H1 (cell line): ENCODE results near the gene VIPR1. TPM values are rescaled to one million over a fixed set of nuclear protein-coding genes. Genes with fewer than 3 reads are reported as not detected.

Source experiments
- CTCF ChIA-PET: fragments of 300-600 bp; sonication (Branson Sonifier 250); formaldehyde crosslinking; loops from one replicate; lab custom pipeline; 2021; ENCODE audit not compliant: partially characterized antibody; lab: Charles Lee
- POLR2A ChIA-PET: fragments of 300-600 bp; sonication (Branson Sonifier 250); formaldehyde crosslinking; loops from one replicate; lab custom pipeline; 2021; ENCODE audit warnings: inconsistent platforms; ENCODE audit not compliant: partially characterized antibody; lab: Charles Lee
- DNase-seq, 2 experiments: peaks; one replicate each; pipeline versions ENCODE4 v3.0.0 to v3.0.0-alpha.2; 2010 to 2022; ENCODE audit warnings: low spot score in 2 of 2, low read depth in 1 of 2, mixed read lengths in 1 of 2
- FAIRE-seq: peaks from 2 replicates; lab custom pipeline; 2011; peaks lifted over from hg19 to GRCh38; lab: Jason Lieb, UNC
- H2AFZ ChIP-seq: 2 replicates; pipeline ENCODE4 v1.8.1; 2012; ENCODE audit warnings: low read length, inconsistent platforms
- H2AK5ac ChIP-seq: 2 replicates; pipeline ENCODE4 v1.6.1; 2013; ENCODE audit warnings: low read depth, low read length
- H2BK120ac ChIP-seq: replicated peaks from 2 replicates; pipeline ENCODE3; 2013; ENCODE audit warnings: low read depth, low read length, inconsistent platforms
- H2BK12ac ChIP-seq: 2 replicates; pipeline ENCODE4 v1.6.1; 2013; ENCODE audit warnings: low read depth, low read length
- H2BK15ac ChIP-seq: 2 replicates; pipeline ENCODE4 v1.6.1; 2013; ENCODE audit warnings: low read length
- H2BK20ac ChIP-seq: 2 replicates; pipeline ENCODE4 v1.6.1; 2013; ENCODE audit warnings: low read length
- H2BK5ac ChIP-seq: 2 replicates; pipeline ENCODE4 v1.6.1; 2013; ENCODE audit warnings: low read depth, low read length
- H3K14ac ChIP-seq: 2 replicates; pipeline ENCODE4 v1.6.1; 2013; ENCODE audit warnings: inconsistent platforms; ENCODE audit not compliant: insufficient read length
- H3K18ac ChIP-seq: 2 replicates; pipeline ENCODE4 v1.6.1; 2013; ENCODE audit warnings: low read length; ENCODE audit errors: extremely low read depth
- H3K23ac ChIP-seq: 2 replicates; pipeline ENCODE4 v1.6.1; 2013; ENCODE audit warnings: inconsistent platforms; ENCODE audit not compliant: insufficient read length
- H3K23me2 ChIP-seq: 2 replicates; pipeline ENCODE4 v1.6.1; 2013; ENCODE audit warnings: low read depth, low read length
- H3K27ac ChIP-seq: 2 replicates; pipeline ENCODE4 v1.6.1; 2011; ENCODE audit warnings: low read depth, low read length, inconsistent platforms
- H3K27me3 ChIP-seq, 4 experiments: replicated peaks in 1 of 4; 1 replicate in 1 of 4; 2 replicates in 3 of 4; pipeline versions ENCODE4 v1.6.1 to v1.8.1; 2011 to 2013; ENCODE audit warnings: low read length in 3 of 4, mild to moderate bottlenecking in 3 of 4, inconsistent platforms in 2 of 4, mixed read lengths in 2 of 4, moderate library complexity in 1 of 4; ENCODE audit not compliant: control insufficient read depth in 3 of 4, insufficient read depth in 3 of 4; ENCODE audit errors: extremely low read depth in 1 of 4
- H3K36me3 ChIP-seq, 4 experiments: 2 replicates each; pipeline versions ENCODE4 v1.6.1 to v1.8.1; 2011 to 2013; ENCODE audit warnings: mild to moderate bottlenecking in 4 of 4, low read length in 3 of 4, moderate library complexity in 2 of 4, control low read depth in 1 of 4, inconsistent platforms in 1 of 4; ENCODE audit not compliant: insufficient read depth in 4 of 4, control insufficient read depth in 2 of 4
- H3K4ac ChIP-seq: replicated peaks from 2 replicates; pipeline ENCODE3; 2013; ENCODE audit warnings: low read length, low read depth, mixed read lengths, inconsistent platforms; ENCODE audit not compliant: insufficient read length
- H3K4me1 ChIP-seq, 4 experiments: replicated peaks in 1 of 4; 1 replicate in 1 of 4; 2 replicates in 3 of 4; pipeline versions ENCODE4 v1.6.1 to v1.8.1; 2011 to 2013; ENCODE audit warnings: low read length in 3 of 4, inconsistent platforms in 2 of 4, mixed read lengths in 1 of 4; ENCODE audit not compliant: insufficient read depth in 4 of 4, control insufficient read depth in 3 of 4
- H3K4me2 ChIP-seq, 2 experiments: 2 replicates each; pipeline versions ENCODE4 v1.6.1 to v1.8.1; 2011 to 2013; ENCODE audit warnings: low read depth in 2 of 2, low read length in 2 of 2, control low read depth in 1 of 2, inconsistent platforms in 1 of 2, mild to moderate bottlenecking in 1 of 2; ENCODE audit not compliant: insufficient read depth in 1 of 2
- H3K4me3 ChIP-seq, 4 experiments: fragments of 200-600, 300-600 bp in 1 of 4; sonication (generic), shearing (Covaris generic), sonication (Bioruptor Twin) in 1 of 4; 2 replicates each; pipeline versions ENCODE4 v1.5.1 to v1.8.1; 2011 to 2016; ENCODE audit warnings: low read length in 4 of 4, low read depth in 3 of 4, control low read depth in 2 of 4, inconsistent platforms in 2 of 4, mild to moderate bottlenecking in 2 of 4, mixed read lengths in 1 of 4, moderate library complexity in 1 of 4; ENCODE audit not compliant: insufficient read depth in 2 of 4; ENCODE audit errors: extremely low read depth in 1 of 4
- H3K56ac ChIP-seq: replicated peaks from 2 replicates; pipeline ENCODE3; 2013; ENCODE audit warnings: low read depth, mild to moderate bottlenecking, mixed read lengths, low read length, inconsistent platforms; ENCODE audit not compliant: insufficient read length
- H3K79me1 ChIP-seq: 2 replicates; pipeline ENCODE4 v1.6.1; 2013; ENCODE audit warnings: low read depth, low read length, control low read depth
- H3K79me2 ChIP-seq, 2 experiments: 2 replicates each; pipeline versions ENCODE4 v1.6.1 to v1.8.1; 2012 to 2013; ENCODE audit warnings: low read length in 2 of 2, mild to moderate bottlenecking in 2 of 2, inconsistent platforms in 1 of 2; ENCODE audit not compliant: insufficient read depth in 2 of 2, control insufficient read depth in 1 of 2
- H3K9ac ChIP-seq, 4 experiments: replicated peaks in 1 of 4; 1 replicate in 1 of 4; 2 replicates in 3 of 4; pipeline versions ENCODE4 v1.6.1 to v1.8.1; 2011 to 2013; ENCODE audit warnings: low read depth in 3 of 4, low read length in 3 of 4, control low read depth in 2 of 4, mild to moderate bottlenecking in 2 of 4, moderate library complexity in 2 of 4, inconsistent platforms in 1 of 4; ENCODE audit errors: extremely low read depth in 1 of 4
- H3K9me3 ChIP-seq, 2 experiments: 2 replicates each; pipeline versions ENCODE4 v1.6.1 to v1.8.1; 2012 to 2013; ENCODE audit warnings: mild to moderate bottlenecking in 2 of 2, moderate library complexity in 2 of 2, control low read depth in 1 of 2, inconsistent platforms in 1 of 2, low read depth in 1 of 2, low read length in 1 of 2, mixed read lengths in 1 of 2; ENCODE audit not compliant: insufficient read depth in 2 of 2
- H4K20me1 ChIP-seq, 2 experiments: replicated peaks in 1 of 2; 2 replicates each; pipeline versions ENCODE3 to v1.8.1; 2011 to 2013; ENCODE audit warnings: inconsistent platforms in 2 of 2, low read length in 2 of 2, mild to moderate bottlenecking in 1 of 2; ENCODE audit not compliant: insufficient read depth in 2 of 2, control insufficient read depth in 1 of 2
- H4K5ac ChIP-seq: 2 replicates; pipeline ENCODE4 v1.6.1; 2013; ENCODE audit warnings: low read length, low read depth, mixed read lengths, inconsistent platforms; ENCODE audit not compliant: insufficient read length
- H4K8ac ChIP-seq: 2 replicates; pipeline ENCODE4 v1.8.0; 2013; ENCODE audit warnings: mild to moderate bottlenecking, moderate library complexity, low read length, inconsistent platforms; ENCODE audit not compliant: insufficient read depth; ENCODE audit errors: extremely low read depth
- H4K91ac ChIP-seq: replicated peaks from 2 replicates; pipeline ENCODE3; 2013; ENCODE audit warnings: low read length, mixed read lengths, inconsistent platforms; ENCODE audit not compliant: insufficient read length
- CTBP2 ChIP-seq: IDR thresholded peaks from 2 replicates; pipeline ENCODE4 v1.7.0; 2011; ENCODE audit warnings: borderline replicate concordance, mild to moderate bottlenecking, moderate library complexity, mixed read lengths, low read length; ENCODE audit not compliant: insufficient read depth, insufficient read length
- FOSL1 ChIP-seq: IDR thresholded peaks from 2 replicates; pipeline ENCODE4 v1.6.1; 2011; ENCODE audit warnings: mild to moderate bottlenecking, low read depth, low read length, moderate library complexity; ENCODE audit not compliant: insufficient read depth
- GABPA ChIP-seq: IDR thresholded peaks from 2 replicates; pipeline ENCODE4 v1.6.1; 2011; ENCODE audit warnings: mild to moderate bottlenecking, low read length, moderate library complexity, borderline replicate concordance; ENCODE audit not compliant: insufficient read depth
- HDAC6 ChIP-seq: IDR thresholded peaks from one replicate; pipeline ENCODE4 v1.7.1; 2012; ENCODE audit warnings: low read depth, mild to moderate bottlenecking, inconsistent platforms, low read length, moderate library complexity
- KDM4A ChIP-seq: IDR thresholded peaks from one replicate; pipeline ENCODE4 v1.7.1; 2012; ENCODE audit warnings: low read depth, mild to moderate bottlenecking, moderate library complexity, low read length, inconsistent platforms; ENCODE audit not compliant: severe bottlenecking
- MAFK ChIP-seq: IDR thresholded peaks from 2 replicates; pipeline ENCODE4 v1.6.1; 2012; ENCODE audit warnings: low read depth, mild to moderate bottlenecking, improper control_type of control experiment, low read length
- NRF1 ChIP-seq: IDR thresholded peaks from 2 replicates; pipeline ENCODE4 v1.6.1; 2011; ENCODE audit warnings: mild to moderate bottlenecking, low read depth, low read length, improper control_type of control experiment
- PHF8 ChIP-seq: fragments of 200-600 bp; sonication (generic); conservative IDR thresholded peaks from 2 replicates; pipeline ENCODE4 v1.7.1; 2012; ENCODE audit warnings: low read depth, mild to moderate bottlenecking, inconsistent platforms, low read length, moderate library complexity
- RXRA ChIP-seq: IDR thresholded peaks from 2 replicates; pipeline ENCODE4 v1.6.1; 2011; ENCODE audit warnings: low read depth, mild to moderate bottlenecking, low read length, moderate library complexity; ENCODE audit not compliant: insufficient read depth
- SAP30 ChIP-seq: fragments of 300-600 bp; sonication (generic); IDR thresholded peaks from 2 replicates; pipeline ENCODE4 v1.7.1; 2012; ENCODE audit warnings: low read length, moderate library complexity, mild to moderate bottlenecking, inconsistent platforms; ENCODE audit not compliant: insufficient read depth, insufficient replicate concordance
- SIX5 ChIP-seq: IDR thresholded peaks from 2 replicates; pipeline ENCODE4 v1.6.1; 2011; ENCODE audit warnings: mild to moderate bottlenecking, low read depth, low read length
- SP1 ChIP-seq: IDR thresholded peaks from 2 replicates; pipeline ENCODE4 v1.6.1; 2011; ENCODE audit warnings: low read depth, low read length
- WGBS, 2 experiments: shearing (Covaris generic) in 1 of 2; methylation state at CpG; one replicate each; pipeline versions ENCODE4 v1.1.6 to v1.1.7; 2013 to 2015; ENCODE audit warnings: low lambda C conversion rate in 2 of 2, mixed read lengths in 2 of 2, inconsistent platforms in 1 of 2, low coverage in 1 of 2, missing lambda C conversion rate in 1 of 2; ENCODE audit not compliant: insufficient replicate concordance in 2 of 2, insufficient coverage in 1 of 2, insufficient read length in 1 of 2; ENCODE audit errors: extremely low coverage in 1 of 2, missing lambda C conversion rate in 1 of 2; 5-methylcytosine and 5-hydroxymethylcytosine counted together
- polyA plus RNA-seq, 7 experiments: library from polyadenylated mRNA; depleted of rRNA in 3 of 7; stranded (reverse) in 5 of 7; unstranded in 2 of 7; fragments of >200 nt in 5 of 7; fragments of 200-250 nt in 2 of 7; gene quantifications; 1 replicate in 5 of 7; 2 replicates in 1 of 7; 4 replicates in 1 of 7; pipeline versions ENCODE4 v1.2.1 to v1.2.3, GENCODE V29; 2011 to 2013; ENCODE audit warnings: missing spikeins in 2 of 7, mixed read lengths in 2 of 7
- total RNA-seq: library from RNA; stranded (reverse); fragmentation: NEBNext Ultra II Directional; extraction: Animal tissue kit (Norgen Biotek cat#: 25700); gene quantifications from 2 replicates; pipeline ENCODE4 v1.2.1, GENCODE V29; 2021

The VIPR1 gene
- total and polyA plus RNA-seq, 2 of the 8 experiments (the other 6 are each of a cell fraction or from before 2014, with no cell fraction given): 7.8 to 10.1 TPM

DNA sequence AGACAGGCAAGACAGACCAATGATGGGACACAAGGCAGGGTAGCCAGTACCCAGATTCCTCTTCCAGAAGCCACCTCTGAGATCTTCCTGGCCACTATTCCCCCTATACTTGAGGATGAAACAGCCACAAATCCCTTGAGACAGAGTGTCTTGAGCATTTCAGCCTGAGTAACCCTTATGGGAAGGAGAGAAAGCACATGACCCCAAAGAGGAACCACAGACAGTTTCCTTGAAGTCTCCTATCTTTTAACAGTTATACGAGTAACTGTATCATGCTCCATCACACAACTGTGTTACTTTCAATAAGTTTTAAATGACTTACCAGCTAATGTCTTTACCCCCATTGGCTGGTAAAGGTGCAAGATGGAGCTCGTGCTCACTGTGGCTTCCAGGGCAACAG lies 9.3 kb downstream of the VIPR1 start:
- H3K9ac ChIP-seq: no peak overlapping the region
- no peak overlapping the region for H3K4me3 ChIP-seq
- H2BK15ac ChIP-seq: no peak overlapping the region
- no peak overlapping the region for H2BK12ac ChIP-seq
- peaks cover 0 to 5% (median 0%) of the 10 kb centered on the region in 4 experiments; a peak in 2 of 7 replicates for H3K4me1 ChIP-seq
- CTCF ChIA-PET: interaction anchor here (1.4 to 23.3 kb wide), 3 partner anchors 15 to 265 kb away, joined by 5 to 458 read pairs (median 7); no protein-coding TSS in a partner anchor
- no peak overlapping the region for H3K23ac ChIP-seq
- no peak overlapping the region for H3K56ac ChIP-seq
- no peak overlapping the region for H3K4ac ChIP-seq
- H3K4me2 ChIP-seq: no peak overlapping the region
- POLR2A ChIA-PET: interaction anchor here (0.9 to 3.1 kb wide), 2 partner anchors 11 kb away, joined by 4 to 10 read pairs; no protein-coding TSS in a partner anchor
- DNase-seq (no peak), FAIRE-seq (no peak)
- no peak overlapping the region for H2BK120ac ChIP-seq
- no peak for TF ChIP-seq SP1
- TF ChIP-seq KDM4A: no peak
- no peak for TF ChIP-seq HDAC6
- no peak for TF ChIP-seq PHF8
- no peak for TF ChIP-seq SAP30
- no peak for TF ChIP-seq MAFK
- TF ChIP-seq SIX5: no peak
- no peak for TF ChIP-seq FOSL1
- TF ChIP-seq RXRA: no peak
- TF ChIP-seq CTBP2: no peak
- no peak for TF ChIP-seq GABPA
- no peak for TF ChIP-seq NRF1
- 90% methylated on average over 2 of the region's 2 CpGs; no CpG with 5 or more reads in 1 of the 2 experiments for WGBS, 2 experiments
- no peak overlapping the region for H4K5ac ChIP-seq
- no peak overlapping the region for H2BK5ac ChIP-seq
- H2BK20ac ChIP-seq: no peak overlapping the region
- no peaks in the 10 kb centered on the region; a peak in 1 of 8 replicates for H3K36me3 ChIP-seq
- H3K23me2 ChIP-seq: no peaks in the 10 kb centered on the region; the same call in 1 of the 2 replicates
- no peak overlapping the region for H4K91ac ChIP-seq
- no peak overlapping the region for H3K27ac ChIP-seq
- H4K8ac ChIP-seq: no peak overlapping the region
- no peak overlapping the region for H3K18ac ChIP-seq
- H3K79me1 ChIP-seq: no peaks in the 10 kb centered on the region
- H3K9me3 ChIP-seq: no peaks in the 10 kb centered on the region
- no peak overlapping the region for H2AK5ac ChIP-seq
- H3K14ac ChIP-seq: no peak overlapping the region
- no peaks in the 10 kb centered on the region for H4K20me1 ChIP-seq
- no peaks in the 10 kb centered on the region for H3K79me2 ChIP-seq
- no peaks in the 10 kb centered on the region for H3K27me3 ChIP-seq
- H2AFZ ChIP-seq: no peak overlapping the region
